Measurements from ENCODE around the gene ITGA5. TPM values are rescaled to one million over a fixed set of nuclear protein-coding genes. Genes with fewer than 3 reads are reported as not detected.
"Not testable (repeated sequence)": the region's sequence is repeated elsewhere in the genome, so short reads cannot be mapped to it uniquely, and the experiment has no call there.

Gene ITGA5
- total RNA-seq, 1 donor: 192 TPM

DNA sequence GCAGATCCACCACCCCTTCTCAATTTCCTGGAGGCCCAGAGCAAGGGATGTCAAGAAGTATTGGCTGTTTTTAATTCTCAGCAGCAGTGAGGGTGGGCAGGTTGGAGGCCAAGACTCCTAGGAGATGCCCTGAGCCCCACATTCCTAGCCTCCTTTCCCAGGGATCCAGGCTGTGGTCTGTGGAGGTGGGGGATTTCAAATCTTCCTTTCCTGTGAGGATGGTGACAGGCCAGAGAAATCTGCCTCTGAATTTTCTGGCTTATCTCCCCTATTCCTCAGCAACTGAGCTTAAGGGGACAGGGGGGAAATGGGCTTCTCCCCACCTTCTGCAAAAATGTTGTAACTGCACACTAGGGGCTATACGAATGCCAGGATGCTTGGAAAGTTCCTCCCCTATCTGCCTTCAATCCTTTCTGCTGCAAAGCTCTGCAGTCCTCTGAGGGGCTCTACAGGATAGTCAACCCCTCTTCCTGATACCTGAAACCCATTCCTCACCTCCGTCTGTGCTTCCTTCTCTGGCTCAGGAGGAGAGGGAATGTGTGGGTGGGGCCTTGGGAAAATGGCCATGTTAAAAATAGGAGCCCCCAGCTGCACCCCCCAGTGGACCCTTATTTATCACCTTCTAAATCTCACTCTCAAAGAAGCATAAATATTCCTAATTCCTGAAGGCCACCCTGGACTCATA, 61.4 kb downstream of the ITGA5 start:
- DNase-seq (ENCODE audit: low read depth in 2 of 3, low spot score in 2 of 3): no peak

- no peak for DNase-seq (ENCODE audit: low read depth in 2 of 3, low spot score in 2 of 3)
Observed at GRCh38 chr12:54356951-54357356, 62.1 kb downstream of the ITGA5 start.

GRCh38 chr12:54356228-54356627, 62.8 kb downstream of the ITGA5 start:
- no peak for DNase-seq (ENCODE audit: low read depth in 2 of 3, low spot score in 2 of 3)

DNA sequence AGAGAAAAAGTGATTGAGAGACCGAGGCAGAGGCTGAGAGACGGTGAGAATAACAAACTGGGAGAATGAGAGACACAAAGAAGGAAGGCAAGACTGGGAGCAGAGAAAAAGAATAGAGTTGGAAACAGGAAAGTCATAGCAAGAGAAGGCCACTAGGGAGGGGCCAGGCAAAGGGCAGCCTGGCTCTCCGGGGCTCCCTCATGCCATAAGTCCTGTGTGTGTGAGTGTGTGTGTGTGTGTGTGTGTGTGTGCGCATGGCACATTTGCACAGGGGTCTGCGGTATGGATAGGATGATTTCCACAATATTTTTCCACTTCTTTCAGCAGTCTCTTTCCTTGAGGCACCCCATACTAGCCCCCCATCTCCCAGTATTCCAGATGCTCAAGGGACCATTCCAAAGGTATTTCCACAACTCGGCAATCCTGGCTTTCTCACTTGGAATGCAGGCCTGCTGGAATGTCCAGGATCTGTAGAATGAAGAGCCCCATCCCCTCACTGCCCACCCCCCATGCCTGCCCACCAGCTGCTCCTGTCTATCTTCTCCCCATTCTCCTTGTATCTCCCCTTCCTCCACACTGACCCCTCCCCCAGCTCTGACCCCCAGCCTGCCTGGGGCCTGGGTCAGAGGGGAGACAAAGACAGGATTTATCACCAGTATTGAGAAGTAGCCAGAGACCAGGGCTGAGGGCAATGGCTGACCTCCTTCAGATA, 63.8 kb downstream of the ITGA5 start:
- DNase-seq (ENCODE audit: low read depth in 2 of 3, low spot score in 2 of 3): no peak

GRCh38 chr12:54354271-54354670, 64.8 kb downstream of the ITGA5 start:
- not testable (repeated sequence) for DNase-seq (ENCODE audit: low read depth in 2 of 3, low spot score in 2 of 3)

DNA sequence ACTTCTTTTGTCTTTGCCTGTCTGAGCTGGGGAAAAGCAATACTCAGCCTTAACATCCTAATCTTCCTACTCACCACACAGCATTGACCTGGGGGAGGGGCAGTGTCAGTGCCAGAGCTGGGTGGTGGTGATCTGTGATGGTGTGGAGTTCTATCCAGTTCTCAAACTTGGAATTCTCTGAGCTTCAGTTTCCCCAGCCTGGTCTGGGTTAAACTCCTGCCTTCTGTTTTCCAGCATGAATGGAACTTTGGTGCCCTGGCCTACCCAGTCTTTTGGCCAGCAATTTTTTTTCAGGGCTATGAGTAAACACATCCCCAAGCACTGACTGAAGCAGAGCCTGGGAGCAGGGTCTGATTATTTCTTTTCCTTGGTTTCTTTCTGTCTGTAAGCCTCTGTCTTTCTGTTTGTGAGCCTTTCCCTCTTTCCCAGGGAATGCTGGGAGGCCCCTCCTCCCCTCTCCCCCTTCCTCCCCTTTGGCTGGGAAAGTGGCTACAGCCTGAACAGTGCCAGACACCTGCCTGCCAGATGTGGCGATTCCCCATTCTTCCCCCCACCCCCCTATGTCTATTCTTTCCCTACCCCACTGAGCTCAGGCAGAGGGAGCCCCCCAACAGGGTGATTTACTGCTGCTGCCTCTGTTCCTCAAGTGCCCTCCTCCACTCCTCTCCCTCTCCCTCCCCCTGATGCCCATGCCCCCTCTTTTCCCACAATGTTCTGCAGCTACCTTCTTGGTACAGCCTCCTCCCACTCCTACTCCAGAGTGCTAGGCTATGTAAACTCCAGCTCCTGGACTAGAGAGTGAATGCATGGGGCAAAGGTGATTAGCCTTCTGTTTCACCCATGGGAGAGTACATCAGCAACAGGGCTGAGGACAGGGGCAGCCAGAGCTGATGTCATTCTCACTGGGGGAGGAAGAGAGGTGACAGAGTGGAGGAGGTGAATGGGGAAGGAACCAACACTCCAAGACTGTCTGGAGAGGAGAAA, 65.9 kb downstream of the ITGA5 start:
- no peak for DNase-seq (ENCODE audit: low read depth in 2 of 3, low spot score in 2 of 3)

DNA sequence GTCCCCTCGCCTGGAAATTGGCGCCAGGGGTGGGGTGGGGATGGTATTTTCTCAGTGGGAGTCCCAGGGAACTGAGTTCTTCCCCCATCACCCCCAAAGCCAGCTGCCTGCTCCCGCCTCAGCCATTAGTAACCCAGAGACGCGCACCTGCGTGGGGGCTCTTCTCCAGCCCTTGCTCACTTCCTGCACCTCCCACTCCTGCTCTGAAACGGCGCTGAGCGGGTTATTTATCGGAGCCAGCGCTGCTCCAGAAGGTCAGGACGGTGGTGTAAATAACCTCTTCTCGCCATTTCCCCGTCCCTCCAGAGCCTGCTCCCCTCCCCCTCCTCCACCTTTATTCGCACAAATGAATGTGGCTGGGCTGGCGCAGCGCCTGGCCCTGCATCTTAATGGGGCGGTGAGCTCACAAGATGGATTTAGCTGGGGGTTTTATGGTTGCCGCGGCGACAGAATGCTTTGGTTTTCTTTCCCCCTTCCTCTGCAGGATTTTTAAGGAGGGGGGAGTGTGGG, 67.0 kb downstream of the ITGA5 start:
- peak in 1 of 3 donors; percentile 62 for DNase-seq (ENCODE audit: low read depth in 2 of 3, low spot score in 2 of 3)

DNA sequence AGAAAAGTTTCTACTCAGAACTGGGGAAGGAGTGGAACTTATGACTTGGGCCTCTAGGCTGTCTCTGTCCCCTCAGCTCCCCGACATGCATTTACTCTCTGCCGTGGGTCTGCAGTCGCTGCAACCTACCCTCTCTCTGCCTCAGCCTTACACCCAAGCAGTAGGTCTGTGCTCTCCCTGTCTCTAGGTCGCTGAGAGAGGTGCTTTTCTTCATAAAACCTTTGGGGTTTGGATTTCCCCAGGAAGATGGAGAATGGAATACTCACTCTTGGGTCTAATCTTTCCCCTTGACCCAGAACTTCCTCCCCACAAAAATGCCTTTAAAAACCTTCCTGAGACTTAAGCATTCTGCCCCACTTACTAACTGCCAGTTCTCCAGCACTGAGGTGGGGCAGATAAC, 67.7 kb downstream of the ITGA5 start:
- DNase-seq (ENCODE audit: low read depth in 2 of 3, low spot score in 2 of 3): no peak

- DNase-seq (ENCODE audit: low read depth in 2 of 3, low spot score in 2 of 3): no peak
Observed at GRCh38 chr12:54350743-54351142, 68.3 kb downstream of the ITGA5 start.

GRCh38 chr12:54349679-54350078, 69.4 kb downstream of the ITGA5 start:
- DNase-seq (ENCODE audit: low read depth in 2 of 3, low spot score in 2 of 3): no peak

DNA sequence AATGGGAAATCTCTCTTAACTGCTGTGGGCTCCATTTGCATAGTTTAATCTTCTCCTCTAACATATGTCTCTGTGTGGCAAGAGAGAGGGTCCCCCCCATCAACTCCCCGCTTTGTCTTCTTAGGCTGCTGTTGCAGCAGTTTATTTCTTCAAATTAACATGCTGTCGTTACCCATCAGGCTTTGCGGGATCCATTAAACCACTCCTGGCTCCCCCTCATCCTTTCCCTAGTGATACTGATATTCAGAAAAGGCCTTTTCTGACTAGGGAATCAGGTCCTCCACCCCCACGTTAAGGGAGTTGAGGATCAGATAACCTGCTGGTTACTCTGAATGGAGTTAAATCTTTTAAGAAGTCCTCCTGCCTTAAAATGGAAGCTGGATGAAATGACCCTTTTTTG, 70.0 kb downstream of the ITGA5 start:
- DNase-seq (ENCODE audit: low read depth in 2 of 3, low spot score in 2 of 3): no peak

Other genes with a start within 250 kb of the ITGA5 start
- gene SMUG1, start 230.3 kb downstream of the ITGA5 start, total RNA-seq: 23.4 TPM
- 21.8 TPM for gene CBX5, start 139.1 kb downstream of the ITGA5 start, total RNA-seq
- 941 TPM for gene HNRNPA1, start 138.5 kb downstream of the ITGA5 start, total RNA-seq
- gene NFE2, start 118.3 kb downstream of the ITGA5 start, total RNA-seq: 318 TPM
- 65.7 TPM for gene COPZ1, start 94.1 kb downstream of the ITGA5 start, total RNA-seq
- 0.81 TPM for gene GPR84, start 54.8 kb downstream of the ITGA5 start, total RNA-seq
- 4.6 TPM for gene ZNF385A, start 34.5 kb downstream of the ITGA5 start, total RNA-seq
- 5.1 TPM for gene GTSF1, start 54.3 kb upstream of the ITGA5 start, total RNA-seq
- gene NCKAP1L, start 78.5 kb upstream of the ITGA5 start, total RNA-seq: 194 TPM
- 6.7 TPM for gene PDE1B, start 130.3 kb upstream of the ITGA5 start, total RNA-seq
- not detected for gene PPP1R1A, start 169.4 kb upstream of the ITGA5 start, total RNA-seq
- not detected for gene LACRT, start 215.6 kb upstream of the ITGA5 start, total RNA-seq
- not detected for gene DCD, start 229.1 kb upstream of the ITGA5 start, total RNA-seq

Data from hematopoietic multipotent progenitor cell (in vitro differentiated cells).